Esophagus squamous epithelium (tissue), 4 donors: Measurements from ENCODE around the gene ROR2.

Source experiments
- POLR2A ChIP-seq, 4 donors: fragments of 450-650 bp; IDR thresholded peaks; one replicate each; pipeline ENCODE4 v1.6.1; 2017; ENCODE audit warnings: antibody characterized with exemption in 4 of 4, mild to moderate bottlenecking in 4 of 4, moderate library complexity in 3 of 4
- TF ChIP-seq, protein P1 (sequence below), 6 experiments: fragments of 450-650 bp in 4 of 6; fragments of 200-600 bp in 2 of 6; sonication (generic) in 2 of 6; IDR thresholded peaks; one replicate each; pipeline ENCODE4 v1.5.1; 2016 to 2019; ENCODE audit warnings: antibody characterized with exemption in 6 of 6, mild to moderate bottlenecking in 4 of 6, moderate library complexity in 4 of 6

DNA sequence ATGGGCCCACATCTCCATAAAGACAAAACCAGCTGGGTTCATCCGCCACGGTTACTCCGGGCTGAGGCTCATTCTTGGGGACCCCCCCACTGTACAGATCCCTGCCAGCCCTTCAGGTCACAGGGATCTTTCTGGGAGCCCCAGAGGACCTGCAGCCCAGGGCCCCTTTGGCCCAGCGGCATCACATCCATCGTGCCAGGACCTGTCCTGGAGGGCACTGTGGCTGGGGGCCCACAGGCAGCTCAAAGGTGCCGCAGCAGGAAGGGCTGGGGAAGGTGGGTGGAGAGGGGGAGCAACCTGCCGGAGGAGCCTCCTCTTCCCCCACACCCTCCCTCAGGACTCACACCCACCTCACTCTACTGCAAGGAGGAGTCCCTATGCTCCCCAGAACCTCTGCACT is 252.8 kb downstream of the ROR2 start:
- TF ChIP-seq, protein P1, sequence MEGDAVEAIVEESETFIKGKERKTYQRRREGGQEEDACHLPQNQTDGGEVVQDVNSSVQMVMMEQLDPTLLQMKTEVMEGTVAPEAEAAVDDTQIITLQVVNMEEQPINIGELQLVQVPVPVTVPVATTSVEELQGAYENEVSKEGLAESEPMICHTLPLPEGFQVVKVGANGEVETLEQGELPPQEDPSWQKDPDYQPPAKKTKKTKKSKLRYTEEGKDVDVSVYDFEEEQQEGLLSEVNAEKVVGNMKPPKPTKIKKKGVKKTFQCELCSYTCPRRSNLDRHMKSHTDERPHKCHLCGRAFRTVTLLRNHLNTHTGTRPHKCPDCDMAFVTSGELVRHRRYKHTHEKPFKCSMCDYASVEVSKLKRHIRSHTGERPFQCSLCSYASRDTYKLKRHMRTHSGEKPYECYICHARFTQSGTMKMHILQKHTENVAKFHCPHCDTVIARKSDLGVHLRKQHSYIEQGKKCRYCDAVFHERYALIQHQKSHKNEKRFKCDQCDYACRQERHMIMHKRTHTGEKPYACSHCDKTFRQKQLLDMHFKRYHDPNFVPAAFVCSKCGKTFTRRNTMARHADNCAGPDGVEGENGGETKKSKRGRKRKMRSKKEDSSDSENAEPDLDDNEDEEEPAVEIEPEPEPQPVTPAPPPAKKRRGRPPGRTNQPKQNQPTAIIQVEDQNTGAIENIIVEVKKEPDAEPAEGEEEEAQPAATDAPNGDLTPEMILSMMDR (IDR thresholded peaks at IDR 0.05) = no peak
- TF ChIP-seq POLR2A (IDR thresholded peaks at IDR 0.05) = no peak
